ENCODE results near the gene DNMT3A. TPM values are rescaled to one million over a fixed set of nuclear protein-coding genes. Genes with fewer than 3 reads are reported as not detected.

The DNMT3A gene
- total and polyA plus RNA-seq, 2 of the 8 experiments (the other 6 are each of a cell fraction or from before 2014, with no cell fraction given) = 33.6 to 178 TPM

DNA sequence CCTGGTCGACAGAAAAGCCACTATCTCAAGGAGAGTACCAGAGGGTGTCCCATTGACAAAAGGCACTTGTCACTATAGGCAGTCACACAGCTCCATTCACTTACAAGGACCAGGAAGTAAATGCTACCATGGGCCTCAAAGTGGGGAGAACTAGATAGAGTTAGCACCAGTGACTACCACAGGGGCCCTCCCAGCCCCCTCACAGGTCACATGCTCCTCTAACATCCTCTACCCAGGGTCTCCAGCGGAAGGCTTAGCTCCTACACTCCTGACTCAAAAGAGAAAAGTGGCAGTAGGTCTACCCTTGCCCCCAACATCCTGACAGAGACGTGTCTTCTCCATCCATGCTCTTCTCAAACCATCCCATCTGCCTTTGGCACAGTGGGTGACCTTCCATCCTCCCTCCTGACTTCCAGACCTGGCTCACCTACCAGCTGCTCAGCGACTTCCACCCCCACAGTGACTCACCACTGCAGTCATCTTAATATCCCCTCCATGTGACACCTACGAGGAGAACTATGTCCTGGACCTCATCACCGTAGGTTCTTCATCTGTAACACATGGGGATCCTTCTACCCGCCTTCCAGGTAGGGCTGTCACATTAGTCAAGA, 5.6 kb upstream of the DNMT3A start:
- Histone ChIP-seq H3K36me3 (ENCODE audit: control insufficient read depth in 2 of 4, insufficient read depth in 4 of 4, low read length in 3 of 4) (no peaks in the 10 kb centered on the region), H2BK15ac (ENCODE audit: low read length) (peak overlapping the region; percentile 2; the same call in 1 of the 2 replicates), H3K4me3 (ENCODE audit: extremely low read depth in 1 of 4, insufficient read depth in 2 of 4, low read depth in 3 of 4, low read length in 4 of 4) (no peak overlapping the region), H3K79me2 (ENCODE audit: control insufficient read depth in 1 of 2, insufficient read depth in 2 of 2, low read length in 2 of 2) (no peaks in the 10 kb centered on the region), H3K9me3 (ENCODE audit: insufficient read depth in 2 of 2, low read depth in 1 of 2, low read length in 1 of 2) (no peaks in the 10 kb centered on the region), H4K20me1 (replicated peaks in 1 of 2; ENCODE audit: control insufficient read depth in 1 of 2, insufficient read depth in 2 of 2, low read length in 2 of 2) (no peaks in the 10 kb centered on the region), H2BK5ac (ENCODE audit: low read depth, low read length) (no peak overlapping the region), H3K23ac (ENCODE audit: insufficient read length) (no peak overlapping the region), H3K56ac (replicated peaks; ENCODE audit: insufficient read length, low read depth, low read length) (no peak overlapping the region), H2AK5ac (ENCODE audit: low read depth, low read length) (no peak overlapping the region), H3K9ac (replicated peaks in 1 of 4; ENCODE audit: extremely low read depth in 1 of 4, low read depth in 3 of 4, low read length in 3 of 4) (no peak overlapping the region), H2BK20ac (ENCODE audit: low read length) (no peak overlapping the region), H4K5ac (ENCODE audit: insufficient read length, low read depth, low read length) (no peak overlapping the region), H3K27ac (ENCODE audit: low read depth, low read length) (no peak overlapping the region), H3K27me3 (replicated peaks in 1 of 4; ENCODE audit: control insufficient read depth in 3 of 4, extremely low read depth in 1 of 4, insufficient read depth in 3 of 4, low read length in 3 of 4) (peaks cover 0 to 12% (median 10%) of the 10 kb centered on the region in 4 experiments; a peak in 5 of 7 replicates), H3K23me2 (ENCODE audit: low read depth, low read length) (no peaks in the 10 kb centered on the region), H4K91ac (replicated peaks; ENCODE audit: insufficient read length, low read length) (no peak overlapping the region), H2BK120ac (replicated peaks; ENCODE audit: low read depth, low read length) (no peak overlapping the region), H3K4ac (replicated peaks; ENCODE audit: insufficient read length, low read depth, low read length) (no peak overlapping the region), H4K8ac (ENCODE audit: extremely low read depth, insufficient read depth, low read length) (no peak overlapping the region), H3K79me1 (ENCODE audit: low read depth, low read length) (no peaks in the 10 kb centered on the region), H3K4me1 (replicated peaks in 1 of 4; ENCODE audit: control insufficient read depth in 3 of 4, insufficient read depth in 4 of 4, low read length in 3 of 4) (peaks cover 0 to 6% (median 3%) of the 10 kb centered on the region in 4 experiments; a peak in 4 of 7 replicates), H3K14ac (ENCODE audit: insufficient read length) (no peak overlapping the region), H2AFZ (ENCODE audit: low read length) (no peak overlapping the region), H3K4me2 (ENCODE audit: insufficient read depth in 1 of 2, low read depth in 2 of 2, low read length in 2 of 2) (no peak overlapping the region), H2BK12ac (ENCODE audit: low read depth, low read length) (no peak overlapping the region), H3K18ac (ENCODE audit: extremely low read depth, low read length) (no peak overlapping the region)
- ChIA-PET CTCF (ENCODE audit: partially characterized antibody) (interaction anchor here (0.8 to 5.4 kb wide), 7 partner anchors 14 to 318 kb away, joined by 3 to 36 read pairs (median 5); no protein-coding TSS in a partner anchor), POLR2A (ENCODE audit: partially characterized antibody) (no interaction called here)
- DNase-seq (ENCODE audit: low read depth in 1 of 2, low spot score in 2 of 2) (no peak), FAIRE-seq (no peak)
- WGBS, 2 experiments (ENCODE audit: extremely low coverage in 1 of 2, insufficient coverage in 1 of 2, insufficient read length in 1 of 2, insufficient replicate concordance in 2 of 2, low coverage in 1 of 2, low lambda C conversion rate in 2 of 2, missing lambda C conversion rate in 1 of 2) = 85% methylated on average over 7 of the region's 7 CpGs; no CpG with 5 or more reads in 1 of the 2 experiments
- TF ChIP-seq PHF8 (conservative IDR thresholded peaks at IDR 0.05; ENCODE audit: low read depth, low read length) = no peak
- TF ChIP-seq ASH2L (IDR thresholded peaks at IDR 0.05; ENCODE audit: low read length) = no peak
- no peak for TF ChIP-seq EP300 (IDR thresholded peaks at IDR 0.05; ENCODE audit: borderline replicate concordance in 1 of 2, low read depth in 2 of 2, low read length in 2 of 2)
- TF ChIP-seq SIX5 (IDR thresholded peaks at IDR 0.05; ENCODE audit: low read depth, low read length) = no peak
- no peak for TF ChIP-seq TAF1 (IDR thresholded peaks at IDR 0.05; ENCODE audit: low read depth, low read length)
- no peak for TF ChIP-seq EZH2 (IDR thresholded peaks at IDR 0.05; ENCODE audit: low read depth, low read length, severe bottlenecking)
- no peak for TF ChIP-seq CHD2 (IDR thresholded peaks at IDR 0.05; ENCODE audit: low read length)
- TF ChIP-seq RFX5 (IDR thresholded peaks at IDR 0.05; ENCODE audit: borderline replicate concordance, low read depth, low read length) = no peak
